PC-3 (cell line): ENCODE results near the gene SMC2.

Experiments
- EZH2 ChIP-seq: fragments of 300-600 bp; sonication (generic); IDR thresholded peaks from one replicate; pipeline ENCODE4 v1.6.1; 2017; ENCODE audit warnings: antibody characterized with exemption, mild to moderate bottlenecking, low read length; ENCODE audit not compliant: unreplicated experiment
- EZH2phosphoT487 ChIP-seq: fragments of 300-600 bp; sonication (generic); IDR thresholded peaks from 2 replicates; pipeline ENCODE4 v1.6.1; 2018; ENCODE audit warnings: mild to moderate bottlenecking, antibody characterized with exemption, low read length, borderline replicate concordance
- TF ChIP-seq, protein P1 (sequence below): fragments of 300-600 bp; sonication (generic); conservative IDR thresholded peaks from 2 replicates; pipeline ENCODE4 v1.5.1; 2017; ENCODE audit warnings: antibody characterized with exemption, low read depth, mild to moderate bottlenecking, low read length

DNA sequence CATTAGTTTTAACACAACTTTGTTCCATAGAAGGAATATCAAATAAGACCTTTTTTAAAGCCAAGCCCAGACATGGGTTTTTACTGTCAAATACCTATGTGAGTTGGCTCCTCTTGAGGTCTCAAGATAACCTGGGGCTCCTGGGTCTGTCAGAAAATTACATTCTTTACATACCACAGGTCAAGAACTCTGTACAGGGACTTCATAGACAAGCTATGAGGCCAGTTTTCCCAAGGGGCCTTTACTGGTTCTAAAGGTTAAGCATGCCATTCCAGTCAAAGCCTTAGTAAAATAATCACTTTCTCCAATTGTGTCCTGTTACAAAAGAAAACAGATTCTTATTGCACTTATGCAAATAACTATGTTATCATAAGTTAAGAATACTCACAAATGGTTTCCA is 15.5 kb upstream of the SMC2 start:
- TF ChIP-seq EZH2phosphoT487: no peak
- TF ChIP-seq, protein P1, sequence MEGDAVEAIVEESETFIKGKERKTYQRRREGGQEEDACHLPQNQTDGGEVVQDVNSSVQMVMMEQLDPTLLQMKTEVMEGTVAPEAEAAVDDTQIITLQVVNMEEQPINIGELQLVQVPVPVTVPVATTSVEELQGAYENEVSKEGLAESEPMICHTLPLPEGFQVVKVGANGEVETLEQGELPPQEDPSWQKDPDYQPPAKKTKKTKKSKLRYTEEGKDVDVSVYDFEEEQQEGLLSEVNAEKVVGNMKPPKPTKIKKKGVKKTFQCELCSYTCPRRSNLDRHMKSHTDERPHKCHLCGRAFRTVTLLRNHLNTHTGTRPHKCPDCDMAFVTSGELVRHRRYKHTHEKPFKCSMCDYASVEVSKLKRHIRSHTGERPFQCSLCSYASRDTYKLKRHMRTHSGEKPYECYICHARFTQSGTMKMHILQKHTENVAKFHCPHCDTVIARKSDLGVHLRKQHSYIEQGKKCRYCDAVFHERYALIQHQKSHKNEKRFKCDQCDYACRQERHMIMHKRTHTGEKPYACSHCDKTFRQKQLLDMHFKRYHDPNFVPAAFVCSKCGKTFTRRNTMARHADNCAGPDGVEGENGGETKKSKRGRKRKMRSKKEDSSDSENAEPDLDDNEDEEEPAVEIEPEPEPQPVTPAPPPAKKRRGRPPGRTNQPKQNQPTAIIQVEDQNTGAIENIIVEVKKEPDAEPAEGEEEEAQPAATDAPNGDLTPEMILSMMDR: no peak
- TF ChIP-seq EZH2: no peak
